Left ventricle myocardium inferior (tissue), 1 donor: Measurements from ENCODE around the gene GBF1. TPM values are rescaled to one million over a fixed set of nuclear protein-coding genes. Genes with fewer than 3 reads are reported as not detected.
A peak's percentile ranks its signal among the peaks of the same experiment; 100 is the strongest.

Source experiments
- DNase-seq: peaks from one replicate; pipeline ENCODE4 v3.0.0-alpha.2; 2020
- H3K27ac ChIP-seq: fragments of 200-600 bp; replicated peaks from 2 replicates; pipeline ENCODE4 v1.8.0; 2021
- H3K27me3 ChIP-seq: fragments of 200-600 bp; 2 replicates; pipeline ENCODE4 v1.8.0; 2021; ENCODE audit warnings: low read depth
- H3K36me3 ChIP-seq: fragments of 200-600 bp; 2 replicates; pipeline ENCODE4 v1.8.0; 2021
- H3K4me1 ChIP-seq: fragments of 200-600 bp; 2 replicates; pipeline ENCODE4 v1.8.0; 2021
- H3K4me3 ChIP-seq: fragments of 200-600 bp; 2 replicates; pipeline ENCODE4 v1.8.0; 2021; ENCODE audit warnings: mild to moderate bottlenecking, moderate library complexity
- H3K9me3 ChIP-seq: fragments of 200-600 bp; replicated peaks from 2 replicates; pipeline ENCODE4 v1.8.0; 2021
- CTCF ChIP-seq: fragments of 200-600 bp; IDR thresholded peaks from 2 replicates; pipeline ENCODE4 v1.8.0; 2021; ENCODE audit warnings: antibody characterized with exemption, mild to moderate bottlenecking, borderline replicate concordance
- intact Hi-C: fragments of 100-400 bp; cut with micrococcal nuclease; formaldehyde crosslinking; loops from one replicate; pipeline ENCODE4 v1.11.0; 2022
- total RNA-seq: library from RNA; stranded (reverse); fragmentation: NEBNext Ultra II Directional; extraction: Animal tissue kit (Norgen Biotek cat#: 25700); gene quantifications from one replicate; pipeline ENCODE4 v1.2.1, GENCODE V29; 2021
- donor health status: DM: no; HTN: yes; CAD: no; lungs with severe emphysema.

Gene GBF1
- total RNA-seq, 1 donor from 2014 or later, result 43.2 TPM

DNA sequence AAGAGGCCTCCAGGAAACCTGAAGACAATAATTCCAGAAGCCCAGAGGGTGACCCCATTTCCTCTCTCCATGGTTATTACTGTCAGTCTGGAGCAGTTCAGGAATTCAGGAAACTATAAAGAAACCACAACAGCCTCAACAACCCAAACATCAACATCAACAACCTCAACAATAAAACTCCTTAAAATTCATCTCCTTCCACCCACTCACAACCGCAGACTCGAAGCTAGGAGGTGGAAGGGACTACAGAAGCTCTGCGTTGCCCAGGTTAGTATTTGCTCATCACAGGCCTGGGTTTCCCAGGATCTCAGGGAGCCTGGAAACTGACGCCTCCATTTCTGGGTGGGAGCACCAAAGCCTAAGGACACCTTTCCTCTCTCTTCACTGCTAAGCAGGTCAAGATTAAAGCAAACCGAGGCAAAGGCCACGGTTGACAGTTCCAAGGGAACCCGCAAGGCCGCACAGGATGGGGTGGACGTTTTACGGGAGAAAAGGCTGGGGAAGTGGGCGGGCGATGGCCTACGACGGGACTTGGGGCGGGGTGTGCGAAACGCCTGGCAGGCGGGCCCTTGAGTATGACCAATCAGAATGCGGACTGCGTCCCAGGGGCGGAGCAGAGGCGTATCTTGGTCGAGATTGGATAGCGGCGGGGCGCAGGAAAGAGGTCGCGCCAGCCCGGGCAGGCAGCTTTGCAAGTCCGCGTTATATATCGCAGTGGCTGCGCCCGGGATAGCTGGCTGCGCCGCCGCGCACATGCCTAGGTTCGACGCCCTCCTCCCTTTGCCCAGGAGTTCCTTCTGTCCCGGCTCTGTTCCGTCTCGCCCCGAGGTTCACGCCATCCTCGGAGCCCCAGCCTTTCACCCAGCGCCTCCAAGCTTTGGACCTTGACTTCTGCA lies 19.4 kb upstream of the GBF1 start, which contains the start of gene ELOVL3:
Gene ELOVL3 (plus strand): TSS at position 654 of the 896 bp plus-strand sequence. CDS start 250 bp downstream, outside the sequence.
- peak within 1 kb of the TSS; percentile 57 for H3K4me3 ChIP-seq

DNA sequence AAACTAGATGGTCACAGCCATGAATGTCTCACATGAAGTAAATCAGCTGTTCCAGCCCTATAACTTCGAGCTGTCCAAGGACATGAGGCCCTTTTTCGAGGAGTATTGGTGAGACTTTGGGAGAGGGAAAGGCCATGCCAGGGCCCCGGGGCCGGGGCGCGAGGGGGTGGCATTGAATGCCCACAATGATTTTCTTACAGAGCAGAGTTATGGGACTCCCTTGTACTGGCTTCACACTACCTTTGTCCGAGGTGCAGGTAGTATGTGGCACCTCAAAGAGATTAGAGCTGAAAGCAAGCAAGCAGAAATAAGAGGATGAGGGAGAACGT lies 18.8 kb upstream of the GBF1 start:
- no peaks in the 10 kb centered on the region for H3K36me3 ChIP-seq
- peaks cover 36% of the 10 kb centered on the region for H3K4me1 ChIP-seq
- intact Hi-C loops, result loop anchor here (5.0 to 10.0 kb wide), 2 partner anchors 62 to 126 kb away; no protein-coding TSS in a partner anchor
- H3K9me3 ChIP-seq, result no peaks in the 10 kb centered on the region
- H3K4me3 ChIP-seq, result peak overlapping the region; percentile 57
- no peak for DNase-seq
- no peak for TF ChIP-seq CTCF
- peaks cover 38% of the 10 kb centered on the region for H3K27me3 ChIP-seq
- peak overlapping the region; percentile 82 for H3K27ac ChIP-seq

More for the DNA sequence above, 19.4 kb upstream of the GBF1 start, which contains the start of gene ELOVL3:
- H3K27ac ChIP-seq, result peak within 1 kb of the TSS; percentile 82
- TF ChIP-seq CTCF, result no peak
- H3K36me3 ChIP-seq, result no peaks in the 10 kb centered on the region
- peaks cover 32% of the 10 kb centered on the region for H3K27me3 ChIP-seq
- peak; percentile 95 for DNase-seq
- intact Hi-C loops, result loop anchor here (5.0 to 10.0 kb wide), 2 partner anchors 61 to 126 kb away; no protein-coding TSS in a partner anchor
- H3K9me3 ChIP-seq, result no peaks in the 10 kb centered on the region
- peaks cover 30% of the 10 kb centered on the region for H3K4me1 ChIP-seq

- Histone ChIP-seq H3K4me1 (peaks cover 40% of the 10 kb centered on the region), H3K36me3 (no peaks in the 10 kb centered on the region), H3K4me3 (no peak overlapping the region), H3K9me3 (no peaks in the 10 kb centered on the region), H3K27me3 (peaks cover 43% of the 10 kb centered on the region), H3K27ac (no peak overlapping the region)
- no peak for TF ChIP-seq CTCF
- intact Hi-C loops, result loop anchor here (5.0 to 10.0 kb wide), 2 partner anchors 62 to 125 kb away; no protein-coding TSS in a partner anchor
- DNase-seq, result no peak
Observed at GRCh38 chr10:102227050-102227449, 18.3 kb upstream of the GBF1 start.

DNA sequence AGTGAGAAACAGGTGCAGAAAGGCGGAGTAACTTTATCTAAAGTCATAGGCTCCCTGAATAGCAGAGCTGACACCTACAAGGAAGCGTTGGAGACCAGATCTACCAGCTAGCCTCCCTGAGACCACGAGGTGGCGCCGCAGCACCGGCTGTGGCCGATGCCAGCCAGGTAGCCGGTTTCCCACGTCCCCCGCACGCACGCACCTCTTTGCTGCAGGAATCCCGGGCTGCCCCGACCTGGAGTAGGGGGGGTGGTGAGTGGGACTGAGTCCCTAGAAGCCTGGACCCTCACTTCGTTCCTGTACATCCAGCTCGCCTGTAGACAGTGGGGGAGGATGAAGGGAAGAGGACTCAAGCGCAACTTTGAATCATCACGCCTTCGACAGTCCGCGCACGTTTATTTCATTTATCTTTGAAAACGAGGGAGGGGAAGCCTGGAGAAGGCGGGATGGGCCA lies 15.5 kb upstream of the GBF1 start:
- Histone ChIP-seq H3K4me3 (peak overlapping the region; percentile 66), H3K27me3 (peaks cover 68% of the 10 kb centered on the region), H3K36me3 (no peaks in the 10 kb centered on the region), H3K9me3 (no peaks in the 10 kb centered on the region), H3K27ac (no peak overlapping the region), H3K4me1 (peaks cover 40% of the 10 kb centered on the region)
- intact Hi-C loops, result loop anchor here (5.0 to 10.0 kb wide), 2 partner anchors 65 to 122 kb away; no protein-coding TSS in a partner anchor
- TF ChIP-seq CTCF, result peak; percentile 96
- DNase-seq, result peak; percentile 84

- H3K36me3 ChIP-seq, result no peaks in the 10 kb centered on the region
- intact Hi-C loops, result no loop called here
- DNase-seq, result peak; percentile 31
- H3K4me3 ChIP-seq, result peak overlapping the region; percentile 66
- no peaks in the 10 kb centered on the region for H3K9me3 ChIP-seq
- no peak for TF ChIP-seq CTCF
- peaks cover 68% of the 10 kb centered on the region for H3K27me3 ChIP-seq
- H3K27ac ChIP-seq, result no peak overlapping the region
- H3K4me1 ChIP-seq, result peaks cover 36% of the 10 kb centered on the region
Observed at GRCh38 chr10:102230264-102230860, 15.0 kb upstream of the GBF1 start.
